H1 (cell line): ENCODE measurements around the gene CDX4. TPM values are rescaled to one million over a fixed set of nuclear protein-coding genes. Genes with fewer than 3 reads are reported as not detected.

ENCODE experiments used
- CTCF ChIA-PET: fragments of 300-600 bp; sonication (Branson Sonifier 250); formaldehyde crosslinking; loops from one replicate; lab custom pipeline; 2021; ENCODE audit not compliant: partially characterized antibody; lab: Charles Lee
- POLR2A ChIA-PET: fragments of 300-600 bp; sonication (Branson Sonifier 250); formaldehyde crosslinking; loops from one replicate; lab custom pipeline; 2021; ENCODE audit warnings: inconsistent platforms; ENCODE audit not compliant: partially characterized antibody; lab: Charles Lee
- DNase-seq, 2 experiments: peaks; one replicate each; pipeline versions ENCODE4 v3.0.0 to v3.0.0-alpha.2; 2010 to 2022; ENCODE audit warnings: low spot score in 2 of 2, low read depth in 1 of 2, mixed read lengths in 1 of 2
- FAIRE-seq: peaks from 2 replicates; lab custom pipeline; 2011; peaks lifted over from hg19 to GRCh38; lab: Jason Lieb, UNC
- H2AFZ ChIP-seq: 2 replicates; pipeline ENCODE4 v1.8.1; 2012; ENCODE audit warnings: low read length, inconsistent platforms
- H2AK5ac ChIP-seq: 2 replicates; pipeline ENCODE4 v1.6.1; 2013; ENCODE audit warnings: low read depth, low read length
- H2BK120ac ChIP-seq: replicated peaks from 2 replicates; pipeline ENCODE3; 2013; ENCODE audit warnings: low read depth, low read length, inconsistent platforms
- H2BK12ac ChIP-seq: 2 replicates; pipeline ENCODE4 v1.6.1; 2013; ENCODE audit warnings: low read depth, low read length
- H2BK15ac ChIP-seq: 2 replicates; pipeline ENCODE4 v1.6.1; 2013; ENCODE audit warnings: low read length
- H2BK20ac ChIP-seq: 2 replicates; pipeline ENCODE4 v1.6.1; 2013; ENCODE audit warnings: low read length
- H2BK5ac ChIP-seq: 2 replicates; pipeline ENCODE4 v1.6.1; 2013; ENCODE audit warnings: low read depth, low read length
- H3K14ac ChIP-seq: 2 replicates; pipeline ENCODE4 v1.6.1; 2013; ENCODE audit warnings: inconsistent platforms; ENCODE audit not compliant: insufficient read length
- H3K18ac ChIP-seq: 2 replicates; pipeline ENCODE4 v1.6.1; 2013; ENCODE audit warnings: low read length; ENCODE audit errors: extremely low read depth
- H3K23ac ChIP-seq: 2 replicates; pipeline ENCODE4 v1.6.1; 2013; ENCODE audit warnings: inconsistent platforms; ENCODE audit not compliant: insufficient read length
- H3K23me2 ChIP-seq: 2 replicates; pipeline ENCODE4 v1.6.1; 2013; ENCODE audit warnings: low read depth, low read length
- H3K27ac ChIP-seq: 2 replicates; pipeline ENCODE4 v1.6.1; 2011; ENCODE audit warnings: low read depth, low read length, inconsistent platforms
- H3K27me3 ChIP-seq, 4 experiments: replicated peaks in 1 of 4; 1 replicate in 1 of 4; 2 replicates in 3 of 4; pipeline versions ENCODE4 v1.6.1 to v1.8.1; 2011 to 2013; ENCODE audit warnings: low read length in 3 of 4, mild to moderate bottlenecking in 3 of 4, inconsistent platforms in 2 of 4, mixed read lengths in 2 of 4, moderate library complexity in 1 of 4; ENCODE audit not compliant: control insufficient read depth in 3 of 4, insufficient read depth in 3 of 4; ENCODE audit errors: extremely low read depth in 1 of 4
- H3K36me3 ChIP-seq, 4 experiments: 2 replicates each; pipeline versions ENCODE4 v1.6.1 to v1.8.1; 2011 to 2013; ENCODE audit warnings: mild to moderate bottlenecking in 4 of 4, low read length in 3 of 4, moderate library complexity in 2 of 4, control low read depth in 1 of 4, inconsistent platforms in 1 of 4; ENCODE audit not compliant: insufficient read depth in 4 of 4, control insufficient read depth in 2 of 4
- H3K4ac ChIP-seq: replicated peaks from 2 replicates; pipeline ENCODE3; 2013; ENCODE audit warnings: low read length, low read depth, mixed read lengths, inconsistent platforms; ENCODE audit not compliant: insufficient read length
- H3K4me1 ChIP-seq, 4 experiments: replicated peaks in 1 of 4; 1 replicate in 1 of 4; 2 replicates in 3 of 4; pipeline versions ENCODE4 v1.6.1 to v1.8.1; 2011 to 2013; ENCODE audit warnings: low read length in 3 of 4, inconsistent platforms in 2 of 4, mixed read lengths in 1 of 4; ENCODE audit not compliant: insufficient read depth in 4 of 4, control insufficient read depth in 3 of 4
- H3K4me2 ChIP-seq, 2 experiments: 2 replicates each; pipeline versions ENCODE4 v1.6.1 to v1.8.1; 2011 to 2013; ENCODE audit warnings: low read depth in 2 of 2, low read length in 2 of 2, control low read depth in 1 of 2, inconsistent platforms in 1 of 2, mild to moderate bottlenecking in 1 of 2; ENCODE audit not compliant: insufficient read depth in 1 of 2
- H3K4me3 ChIP-seq, 4 experiments: fragments of 200-600, 300-600 bp in 1 of 4; sonication (generic), shearing (Covaris generic), sonication (Bioruptor Twin) in 1 of 4; 2 replicates each; pipeline versions ENCODE4 v1.5.1 to v1.8.1; 2011 to 2016; ENCODE audit warnings: low read length in 4 of 4, low read depth in 3 of 4, control low read depth in 2 of 4, inconsistent platforms in 2 of 4, mild to moderate bottlenecking in 2 of 4, mixed read lengths in 1 of 4, moderate library complexity in 1 of 4; ENCODE audit not compliant: insufficient read depth in 2 of 4; ENCODE audit errors: extremely low read depth in 1 of 4
- H3K56ac ChIP-seq: replicated peaks from 2 replicates; pipeline ENCODE3; 2013; ENCODE audit warnings: low read depth, mild to moderate bottlenecking, mixed read lengths, low read length, inconsistent platforms; ENCODE audit not compliant: insufficient read length
- H3K79me1 ChIP-seq: 2 replicates; pipeline ENCODE4 v1.6.1; 2013; ENCODE audit warnings: low read depth, low read length, control low read depth
- H3K79me2 ChIP-seq, 2 experiments: 2 replicates each; pipeline versions ENCODE4 v1.6.1 to v1.8.1; 2012 to 2013; ENCODE audit warnings: low read length in 2 of 2, mild to moderate bottlenecking in 2 of 2, inconsistent platforms in 1 of 2; ENCODE audit not compliant: insufficient read depth in 2 of 2, control insufficient read depth in 1 of 2
- H3K9ac ChIP-seq, 4 experiments: replicated peaks in 1 of 4; 1 replicate in 1 of 4; 2 replicates in 3 of 4; pipeline versions ENCODE4 v1.6.1 to v1.8.1; 2011 to 2013; ENCODE audit warnings: low read depth in 3 of 4, low read length in 3 of 4, control low read depth in 2 of 4, mild to moderate bottlenecking in 2 of 4, moderate library complexity in 2 of 4, inconsistent platforms in 1 of 4; ENCODE audit errors: extremely low read depth in 1 of 4
- H3K9me3 ChIP-seq, 2 experiments: 2 replicates each; pipeline versions ENCODE4 v1.6.1 to v1.8.1; 2012 to 2013; ENCODE audit warnings: mild to moderate bottlenecking in 2 of 2, moderate library complexity in 2 of 2, control low read depth in 1 of 2, inconsistent platforms in 1 of 2, low read depth in 1 of 2, low read length in 1 of 2, mixed read lengths in 1 of 2; ENCODE audit not compliant: insufficient read depth in 2 of 2
- H4K20me1 ChIP-seq, 2 experiments: replicated peaks in 1 of 2; 2 replicates each; pipeline versions ENCODE3 to v1.8.1; 2011 to 2013; ENCODE audit warnings: inconsistent platforms in 2 of 2, low read length in 2 of 2, mild to moderate bottlenecking in 1 of 2; ENCODE audit not compliant: insufficient read depth in 2 of 2, control insufficient read depth in 1 of 2
- H4K5ac ChIP-seq: 2 replicates; pipeline ENCODE4 v1.6.1; 2013; ENCODE audit warnings: low read length, low read depth, mixed read lengths, inconsistent platforms; ENCODE audit not compliant: insufficient read length
- H4K8ac ChIP-seq: 2 replicates; pipeline ENCODE4 v1.8.0; 2013; ENCODE audit warnings: mild to moderate bottlenecking, moderate library complexity, low read length, inconsistent platforms; ENCODE audit not compliant: insufficient read depth; ENCODE audit errors: extremely low read depth
- H4K91ac ChIP-seq: replicated peaks from 2 replicates; pipeline ENCODE3; 2013; ENCODE audit warnings: low read length, mixed read lengths, inconsistent platforms; ENCODE audit not compliant: insufficient read length
- ASH2L ChIP-seq: fragments of 200-600, 300-600 bp; sonication (generic); IDR thresholded peaks from one replicate; pipeline ENCODE4 v1.7.1; 2017; ENCODE audit warnings: low read length
- BRCA1 ChIP-seq: IDR thresholded peaks from 2 replicates; pipeline ENCODE4 v1.6.1; 2012; ENCODE audit warnings: low read depth, low read length, improper control_type of control experiment
- CHD2 ChIP-seq: IDR thresholded peaks from 2 replicates; pipeline ENCODE4 v1.6.1; 2012; ENCODE audit warnings: low read length, improper control_type of control experiment
- CTCF ChIP-seq, 3 experiments: IDR thresholded peaks; 1 replicate in 2 of 3; 2 replicates in 1 of 3; pipeline versions ENCODE4 v1.5.1 to v1.6.1; 2011; ENCODE audit warnings: low read length in 3 of 3, mild to moderate bottlenecking in 3 of 3, inconsistent platforms in 2 of 3, low read depth in 1 of 3, moderate library complexity in 1 of 3; ENCODE audit not compliant: insufficient read depth in 1 of 3; ENCODE audit errors: control extremely low read depth in 1 of 3
- HDAC6 ChIP-seq: IDR thresholded peaks from one replicate; pipeline ENCODE4 v1.7.1; 2012; ENCODE audit warnings: low read depth, mild to moderate bottlenecking, inconsistent platforms, low read length, moderate library complexity
- RAD21 ChIP-seq, 2 experiments: IDR thresholded peaks in 1 of 2; conservative IDR thresholded peaks in 1 of 2; 2 replicates each; pipeline ENCODE4 v1.6.1; 2011; ENCODE audit warnings: low read depth in 2 of 2, low read length in 2 of 2, improper control_type of control experiment in 1 of 2, inconsistent platforms in 1 of 2, mild to moderate bottlenecking in 1 of 2, moderate library complexity in 1 of 2
- SAP30 ChIP-seq: fragments of 300-600 bp; sonication (generic); IDR thresholded peaks from 2 replicates; pipeline ENCODE4 v1.7.1; 2012; ENCODE audit warnings: low read length, moderate library complexity, mild to moderate bottlenecking, inconsistent platforms; ENCODE audit not compliant: insufficient read depth, insufficient replicate concordance
- WGBS, 2 experiments: shearing (Covaris generic) in 1 of 2; methylation state at CpG; one replicate each; pipeline versions ENCODE4 v1.1.6 to v1.1.7; 2013 to 2015; ENCODE audit warnings: low lambda C conversion rate in 2 of 2, mixed read lengths in 2 of 2, inconsistent platforms in 1 of 2, low coverage in 1 of 2, missing lambda C conversion rate in 1 of 2; ENCODE audit not compliant: insufficient replicate concordance in 2 of 2, insufficient coverage in 1 of 2, insufficient read length in 1 of 2; ENCODE audit errors: extremely low coverage in 1 of 2, missing lambda C conversion rate in 1 of 2; 5-methylcytosine and 5-hydroxymethylcytosine counted together
- polyA plus RNA-seq, 7 experiments: library from polyadenylated mRNA; depleted of rRNA in 3 of 7; stranded (reverse) in 5 of 7; unstranded in 2 of 7; fragments of >200 nt in 5 of 7; fragments of 200-250 nt in 2 of 7; gene quantifications; 1 replicate in 5 of 7; 2 replicates in 1 of 7; 4 replicates in 1 of 7; pipeline versions ENCODE4 v1.2.1 to v1.2.3, GENCODE V29; 2011 to 2013; ENCODE audit warnings: missing spikeins in 2 of 7, mixed read lengths in 2 of 7
- total RNA-seq: library from RNA; stranded (reverse); fragmentation: NEBNext Ultra II Directional; extraction: Animal tissue kit (Norgen Biotek cat#: 25700); gene quantifications from 2 replicates; pipeline ENCODE4 v1.2.1, GENCODE V29; 2021
- TF ChIP-seq, protein P1 (sequence below): IDR thresholded peaks from 2 replicates; pipeline ENCODE4 v1.6.1; 2012; ENCODE audit warnings: inconsistent platforms

CDX4 gene
- total and polyA plus RNA-seq, 2 of the 8 experiments (the other 6 are each of a cell fraction or from before 2014, with no cell fraction given): 2.3 to 2.6 TPM

DNA sequence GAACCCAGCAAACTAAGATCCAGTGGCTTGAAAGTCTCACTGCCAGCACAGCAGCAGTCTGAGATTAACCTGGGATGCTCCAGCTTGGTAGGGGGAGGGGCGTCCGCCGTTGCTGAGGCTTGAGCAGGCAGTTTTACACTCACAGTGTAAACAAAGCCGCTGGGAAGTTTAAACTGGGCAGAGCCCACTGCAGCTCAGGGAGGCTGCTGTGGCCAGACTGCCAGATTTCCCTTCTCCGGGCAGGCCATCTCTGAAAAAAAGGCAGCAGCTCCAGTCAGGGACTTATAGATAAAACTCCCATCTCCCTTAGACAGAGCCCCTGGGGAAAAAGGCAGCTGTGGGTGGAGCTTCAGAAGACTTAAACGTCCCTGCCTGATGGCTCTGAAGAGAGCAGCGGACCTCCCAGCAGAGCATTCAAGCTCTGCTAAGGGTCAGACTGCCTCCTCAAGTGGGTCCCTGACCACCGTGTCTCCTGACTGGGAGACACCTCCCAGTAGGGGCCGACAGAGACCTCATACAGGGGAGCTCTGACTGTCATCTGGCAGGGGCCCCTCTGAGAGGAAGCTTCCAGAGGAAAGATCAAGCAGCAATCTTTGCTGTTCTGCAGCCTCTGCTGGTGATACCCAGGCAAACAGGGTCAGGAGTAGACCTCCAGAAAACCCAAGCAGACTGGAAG is 45.1 kb upstream of the CDX4 start:
- no peak overlapping the region for H3K18ac ChIP-seq
- H3K23ac ChIP-seq: no peak overlapping the region
- no peak overlapping the region for H3K4me3 ChIP-seq
- no peak overlapping the region for H4K5ac ChIP-seq
- FAIRE-seq (no peak), DNase-seq (peak in 1 of 2 experiments; percentile 41)
- H3K9me3 ChIP-seq: no peaks in the 10 kb centered on the region
- no peak overlapping the region for H2BK12ac ChIP-seq
- CTCF ChIA-PET: interaction anchor here (0.8 to 1.1 kb wide), 2 partner anchors 9 to 78 kb away, joined by 3 read pairs; no protein-coding TSS in a partner anchor
- H2AFZ ChIP-seq: peak overlapping the region; percentile 21; the same call in 1 of the 2 replicates
- H3K4ac ChIP-seq: no peak overlapping the region
- H3K4me1 ChIP-seq: peaks cover 0 to 10% (median 0%) of the 10 kb centered on the region in 4 experiments; a peak in 2 of 7 replicates
- H3K27ac ChIP-seq: no peak overlapping the region
- no peak overlapping the region; a peak in 1 of 4 replicates for H3K4me2 ChIP-seq
- no peaks in the 10 kb centered on the region for H3K36me3 ChIP-seq
- H2BK120ac ChIP-seq: no peak overlapping the region
- TF ChIP-seq, protein P1, sequence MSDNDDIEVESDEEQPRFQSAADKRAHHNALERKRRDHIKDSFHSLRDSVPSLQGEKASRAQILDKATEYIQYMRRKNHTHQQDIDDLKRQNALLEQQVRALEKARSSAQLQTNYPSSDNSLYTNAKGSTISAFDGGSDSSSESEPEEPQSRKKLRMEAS: no peak
- peak in 2 of 3 experiments; percentile 2 to 16; a peak in 1 of 4 replicates for TF ChIP-seq CTCF (IDR thresholded peaks at IDR 0.05; ENCODE audit: control extremely low read depth in 1 of 3, insufficient read depth in 1 of 3, low read depth in 1 of 3, low read length in 3 of 3)
- no peak for TF ChIP-seq HDAC6
- TF ChIP-seq SAP30: no peak
- no peak for TF ChIP-seq BRCA1
- peak; percentile 9 to 26; a peak in 1 of 4 replicates for TF ChIP-seq RAD21 (IDR thresholded peaks at IDR 0.05 in 1 of 2, conservative IDR thresholded peaks at IDR 0.05 in 1 of 2; ENCODE audit: low read depth in 2 of 2, low read length in 2 of 2)
- TF ChIP-seq CHD2: no peak
- TF ChIP-seq ASH2L: peak; percentile 39
- H2BK15ac ChIP-seq: no peak overlapping the region
- no peak overlapping the region for H4K91ac ChIP-seq
- no peak overlapping the region for H3K14ac ChIP-seq
- H3K23me2 ChIP-seq: no peaks in the 10 kb centered on the region
- H3K56ac ChIP-seq: no peak overlapping the region
- H4K20me1 ChIP-seq: no peaks in the 10 kb centered on the region
- 40% methylated on average over 6 of the region's 9 CpGs; no CpG with 5 or more reads in 1 of the 2 experiments for WGBS, 2 experiments
- no peak overlapping the region for H3K9ac ChIP-seq
- no peaks in the 10 kb centered on the region for H3K27me3 ChIP-seq
- peak overlapping the region; percentile 25; the same call in 1 of the 2 replicates for H4K8ac ChIP-seq
- no peaks in the 10 kb centered on the region for H3K79me1 ChIP-seq
- H2AK5ac ChIP-seq: no peak overlapping the region
- POLR2A ChIA-PET: no interaction called here
- H3K79me2 ChIP-seq: no peaks in the 10 kb centered on the region
- H2BK20ac ChIP-seq: no peak overlapping the region
- no peak overlapping the region for H2BK5ac ChIP-seq
